Loucy (cell line): ENCODE measurements around the gene ARHGAP24.

Source experiments
- EZH2phosphoT487 ChIP-seq: fragments of 200-600 bp; IDR thresholded peaks from 2 replicates; pipeline ENCODE4 v1.6.1; 2018; ENCODE audit warnings: antibody characterized with exemption, mild to moderate bottlenecking, moderate library complexity, borderline replicate concordance
- TF ChIP-seq, protein P1 (sequence below): fragments of 200-600 bp; sonication (generic); conservative IDR thresholded peaks from 2 replicates; pipeline ENCODE4 v1.5.1; 2014; ENCODE audit warnings: mild to moderate bottlenecking, antibody characterized with exemption, low read length

DNA sequence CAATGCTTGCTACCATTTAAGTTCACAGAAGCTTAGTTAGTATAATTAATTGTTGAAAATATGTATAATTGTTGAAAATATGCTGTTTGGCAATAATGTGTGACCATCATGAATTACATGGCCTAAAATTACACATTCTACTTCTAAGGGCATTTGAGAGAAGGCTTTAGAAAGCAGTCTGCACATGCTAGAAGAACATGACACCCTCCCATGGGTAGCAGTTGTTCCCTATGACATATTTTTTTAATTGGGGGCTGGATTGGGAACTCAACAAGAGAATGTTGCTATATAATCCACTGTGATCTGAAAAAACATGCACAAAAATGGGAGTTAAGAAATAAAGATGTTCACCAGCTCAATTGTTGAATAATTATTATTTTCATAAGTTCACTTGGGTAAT, 331.4 kb downstream of the ARHGAP24 start:
- no peak for TF ChIP-seq EZH2phosphoT487
- TF ChIP-seq, protein P1, sequence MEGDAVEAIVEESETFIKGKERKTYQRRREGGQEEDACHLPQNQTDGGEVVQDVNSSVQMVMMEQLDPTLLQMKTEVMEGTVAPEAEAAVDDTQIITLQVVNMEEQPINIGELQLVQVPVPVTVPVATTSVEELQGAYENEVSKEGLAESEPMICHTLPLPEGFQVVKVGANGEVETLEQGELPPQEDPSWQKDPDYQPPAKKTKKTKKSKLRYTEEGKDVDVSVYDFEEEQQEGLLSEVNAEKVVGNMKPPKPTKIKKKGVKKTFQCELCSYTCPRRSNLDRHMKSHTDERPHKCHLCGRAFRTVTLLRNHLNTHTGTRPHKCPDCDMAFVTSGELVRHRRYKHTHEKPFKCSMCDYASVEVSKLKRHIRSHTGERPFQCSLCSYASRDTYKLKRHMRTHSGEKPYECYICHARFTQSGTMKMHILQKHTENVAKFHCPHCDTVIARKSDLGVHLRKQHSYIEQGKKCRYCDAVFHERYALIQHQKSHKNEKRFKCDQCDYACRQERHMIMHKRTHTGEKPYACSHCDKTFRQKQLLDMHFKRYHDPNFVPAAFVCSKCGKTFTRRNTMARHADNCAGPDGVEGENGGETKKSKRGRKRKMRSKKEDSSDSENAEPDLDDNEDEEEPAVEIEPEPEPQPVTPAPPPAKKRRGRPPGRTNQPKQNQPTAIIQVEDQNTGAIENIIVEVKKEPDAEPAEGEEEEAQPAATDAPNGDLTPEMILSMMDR: no peak
